SW480 (cell line): ENCODE measurements around the gene NSG2.

Source experiments
- DNase-seq: peaks from one replicate; pipeline ENCODE4 v3.0.0-alpha.2; 2016; ENCODE audit warnings: low spot score

NSG2 gene

DNA sequence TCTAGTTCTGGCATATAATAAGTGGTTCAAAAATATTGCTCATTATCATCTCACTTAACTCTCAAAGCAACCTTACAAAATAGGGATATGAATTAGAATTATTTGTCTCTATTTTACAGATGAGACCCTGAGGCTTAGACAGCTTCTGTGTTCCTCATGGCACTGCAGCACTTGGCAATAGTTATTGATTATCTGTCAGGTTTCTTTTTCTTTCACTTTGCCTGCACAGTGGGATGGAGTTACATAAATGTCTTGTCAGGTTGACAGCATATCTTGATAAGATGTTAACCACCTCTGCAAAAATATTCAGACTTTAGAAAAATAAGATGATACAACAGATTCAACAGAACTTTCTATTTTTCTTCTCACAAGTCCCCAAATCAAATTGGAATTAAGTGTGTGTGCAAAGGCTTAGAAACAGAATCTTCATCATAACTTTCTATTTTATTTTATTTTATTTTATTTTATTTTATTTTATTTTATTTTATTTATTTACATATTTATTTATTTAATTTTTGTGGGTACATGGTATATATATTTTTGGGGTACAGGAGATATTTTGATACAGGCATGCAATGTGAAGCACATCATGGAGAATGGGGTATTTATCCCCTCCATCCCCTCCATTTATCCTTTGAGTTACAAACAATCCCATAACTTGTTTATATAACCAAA is 17.7 kb downstream of the NSG2 start:
- DNase-seq, result no peak

DNA sequence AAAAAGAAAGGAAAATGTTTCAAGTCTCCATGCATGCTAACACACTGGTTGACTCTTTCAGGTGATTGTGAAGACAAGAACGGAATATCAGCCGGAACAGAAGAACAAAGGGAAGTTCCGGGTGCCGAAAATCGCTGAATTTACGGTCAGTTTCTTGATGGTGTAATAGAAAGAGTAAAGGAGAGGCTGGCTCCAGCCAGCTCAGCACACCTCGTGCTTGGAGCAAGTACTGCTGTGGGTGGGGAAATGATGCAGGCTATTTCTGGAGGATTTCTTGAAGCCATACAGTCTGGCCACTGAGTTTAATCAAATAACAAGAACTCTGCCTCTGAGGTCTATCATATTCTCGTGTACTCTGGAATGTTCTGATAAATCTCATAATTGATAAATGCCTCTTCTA is 18.7 kb downstream of the NSG2 start:
- DNase-seq, result no peak

DNA sequence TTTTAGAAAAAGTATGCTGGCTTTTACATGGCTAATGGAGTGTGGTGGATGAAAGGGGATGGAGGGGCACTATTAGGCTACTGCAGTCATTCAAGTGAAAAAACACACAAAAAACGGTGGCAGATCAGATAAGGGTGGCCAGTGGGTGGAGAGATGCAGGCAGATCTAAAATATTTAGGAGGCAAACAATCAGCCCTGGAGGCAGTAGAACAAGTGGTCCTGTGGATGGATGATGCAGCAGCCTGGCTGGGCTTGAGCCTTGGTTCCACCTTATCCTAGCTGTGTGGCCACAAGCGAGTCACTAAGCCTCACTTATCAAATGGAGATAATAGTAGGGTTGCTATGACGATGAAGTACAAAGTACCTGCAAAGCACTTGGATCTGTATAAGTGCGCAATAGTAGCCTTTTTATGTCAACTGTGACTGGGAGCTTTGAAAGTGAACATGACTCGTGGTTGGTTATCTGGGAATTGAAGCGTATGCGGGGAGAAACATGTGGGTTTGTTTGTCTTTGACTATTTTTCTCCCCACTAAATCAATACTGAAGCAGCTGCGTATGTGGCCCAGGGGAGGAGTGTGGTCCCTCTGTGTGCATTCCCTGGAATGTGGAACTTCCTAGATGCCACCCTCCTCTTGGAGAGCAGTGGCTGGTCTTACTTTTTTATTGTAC is 20.2 kb downstream of the NSG2 start:
- no peak for DNase-seq

DNA sequence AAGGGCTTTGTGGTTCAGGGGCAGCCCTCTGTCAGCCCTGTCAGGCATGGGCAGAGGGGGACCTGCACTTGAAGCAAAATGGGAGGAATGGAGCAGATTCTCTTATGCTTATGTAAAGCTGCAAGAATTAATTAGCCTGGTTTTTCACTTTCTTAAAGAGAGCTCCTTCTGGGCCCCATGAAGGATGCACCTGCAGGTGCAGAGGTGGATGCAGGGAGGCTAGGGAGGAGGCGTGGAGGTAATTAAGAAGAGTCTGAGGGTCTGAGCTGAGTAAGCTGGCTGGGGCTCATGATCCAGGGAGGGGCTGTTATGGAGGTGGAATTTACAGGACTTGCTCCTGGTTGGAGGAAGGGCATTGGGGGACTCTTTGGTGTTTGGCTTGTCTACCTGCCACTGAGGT is 22.0 kb downstream of the NSG2 start:
- DNase-seq, result no peak

DNA sequence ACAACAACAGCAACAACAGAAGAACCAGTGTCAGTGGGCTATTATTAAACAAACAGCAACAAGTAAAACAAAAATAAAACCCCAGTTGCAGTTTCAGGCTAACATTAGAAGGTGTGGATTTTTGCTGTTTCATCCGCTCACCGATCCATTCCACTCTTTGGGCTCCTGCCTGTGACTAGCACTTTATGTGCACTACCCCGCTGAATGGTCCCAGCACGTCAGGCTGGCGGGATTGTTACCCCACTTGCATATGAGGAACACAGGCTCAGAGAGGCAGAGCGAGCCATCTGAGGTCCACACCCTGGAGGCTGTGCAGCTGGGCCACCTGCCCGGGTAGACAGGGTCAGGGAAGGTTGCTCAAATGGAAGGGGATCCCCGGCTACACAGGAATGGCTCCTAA is 26.0 kb downstream of the NSG2 start:
- no peak for DNase-seq

DNA sequence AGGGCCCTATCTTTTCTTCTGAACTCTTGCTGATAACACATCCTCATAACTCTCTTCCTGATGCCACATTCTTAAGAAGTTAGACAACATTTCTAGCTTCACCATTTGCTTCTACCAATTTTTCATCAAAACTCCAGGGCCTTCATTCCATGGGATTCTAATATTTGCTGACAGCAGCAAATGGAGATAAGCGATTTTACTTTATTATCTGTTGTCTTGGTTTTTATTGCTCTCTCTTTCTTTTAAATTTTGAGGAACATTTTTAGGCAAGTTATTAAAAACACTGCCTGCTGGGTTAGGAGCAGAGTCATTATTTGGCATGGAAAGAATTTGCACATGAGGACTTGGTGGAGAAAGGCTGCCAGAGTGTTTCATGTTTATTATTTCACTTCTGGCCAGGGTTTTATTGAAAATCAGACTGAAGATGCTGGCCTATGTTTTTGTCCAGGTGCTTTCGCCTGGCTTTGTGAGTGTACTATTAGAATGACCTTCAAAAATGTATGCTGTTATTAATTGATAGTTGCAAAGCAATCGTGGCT is 27.7 kb downstream of the NSG2 start:
- no peak for DNase-seq

DNA sequence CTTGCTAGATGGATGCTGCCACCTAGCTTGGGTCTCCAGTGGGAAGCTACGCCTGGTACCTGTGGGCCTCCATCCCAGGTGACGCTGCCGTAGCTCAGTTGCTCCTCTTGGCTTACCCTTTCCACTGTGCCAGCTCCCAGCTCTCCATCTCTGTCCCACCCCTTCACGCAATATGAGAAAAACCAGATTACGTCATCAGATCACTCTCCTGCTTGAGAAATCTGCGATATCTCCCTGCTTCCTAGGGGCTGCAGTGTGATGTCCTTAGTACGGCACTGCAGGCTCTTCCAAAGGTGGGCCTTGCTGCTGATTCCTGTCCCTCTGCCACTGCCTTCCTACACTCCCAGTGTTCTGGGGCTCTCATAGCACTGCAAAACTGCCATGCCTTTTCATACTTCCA is 28.9 kb downstream of the NSG2 start:
- no peak for DNase-seq

DNA sequence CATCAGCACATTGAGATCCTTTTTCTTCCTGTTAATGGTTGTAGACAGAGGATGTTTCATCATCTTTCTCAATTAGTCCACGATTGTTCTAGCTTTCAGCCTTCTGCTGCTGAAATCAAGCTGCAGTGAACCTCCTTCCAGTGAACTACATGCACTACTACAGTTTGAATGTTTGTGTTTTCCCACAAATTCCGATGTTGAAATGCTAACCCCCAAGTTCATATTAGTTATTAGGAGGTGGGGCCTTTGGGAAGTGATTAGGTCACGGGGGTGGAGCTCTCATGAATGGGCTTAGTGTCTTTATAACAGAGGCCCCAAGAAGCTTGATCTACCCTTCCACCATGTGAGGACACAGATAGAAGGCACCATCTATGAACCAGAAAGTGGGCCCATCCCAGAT is 32.9 kb downstream of the NSG2 start:
- peak; percentile 55 for DNase-seq

DNA sequence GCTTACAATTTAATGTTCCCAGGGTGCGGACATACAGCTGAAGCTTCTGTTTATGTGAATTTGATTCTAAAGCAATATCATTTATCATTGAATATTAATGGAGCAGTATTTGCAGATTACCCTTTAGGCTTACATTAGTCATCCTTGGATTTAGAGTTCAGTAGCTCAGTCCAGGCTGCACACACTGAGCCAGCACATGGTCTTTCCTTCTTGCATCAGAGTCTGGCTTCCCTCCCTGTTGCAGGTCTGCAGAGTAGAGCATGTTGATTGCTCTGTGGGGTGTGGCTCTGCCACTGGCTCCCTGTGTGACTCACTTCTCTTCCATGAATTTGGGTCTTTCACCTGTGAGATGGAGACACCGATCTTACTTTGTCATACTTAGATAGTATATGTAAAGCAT is 36.8 kb downstream of the NSG2 start:
- peak; percentile 80 for DNase-seq

DNA sequence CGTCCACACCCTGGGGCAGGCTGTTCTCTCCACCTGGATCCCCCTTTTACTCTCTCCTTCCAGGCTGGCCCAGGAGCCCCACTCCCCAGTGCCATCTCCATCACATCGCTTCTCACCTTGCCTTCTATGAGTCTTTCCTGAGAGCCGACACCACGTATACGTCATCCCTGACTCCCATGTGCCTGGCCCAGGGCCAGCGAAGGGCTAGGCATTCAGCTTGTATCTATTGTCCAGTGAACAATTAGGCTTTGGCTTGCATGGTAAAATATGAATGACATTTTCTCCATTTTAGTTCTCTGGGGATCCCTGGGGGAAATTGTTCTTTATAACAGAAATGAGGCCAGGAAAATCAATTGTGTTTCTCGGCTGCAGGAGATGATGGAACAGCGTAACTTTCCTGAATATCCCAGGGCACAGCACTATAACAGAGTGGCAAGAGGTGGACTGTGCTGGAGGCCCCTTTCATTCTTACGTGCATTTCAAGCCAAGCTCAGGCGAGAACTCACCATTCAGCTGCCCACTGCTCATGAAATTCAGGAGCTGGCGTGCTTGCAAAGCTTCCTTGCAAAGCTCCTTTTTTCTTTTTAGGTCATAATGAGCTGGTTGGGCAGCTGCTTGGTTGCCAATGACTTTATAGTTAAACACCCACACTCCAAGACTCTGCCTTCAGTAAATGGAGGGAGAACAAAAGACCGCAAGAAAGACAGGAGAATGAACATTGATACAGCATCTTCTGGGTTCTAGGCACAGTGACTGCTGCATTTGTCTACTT is 37.7 kb downstream of the NSG2 start:
- DNase-seq, result no peak

DNA sequence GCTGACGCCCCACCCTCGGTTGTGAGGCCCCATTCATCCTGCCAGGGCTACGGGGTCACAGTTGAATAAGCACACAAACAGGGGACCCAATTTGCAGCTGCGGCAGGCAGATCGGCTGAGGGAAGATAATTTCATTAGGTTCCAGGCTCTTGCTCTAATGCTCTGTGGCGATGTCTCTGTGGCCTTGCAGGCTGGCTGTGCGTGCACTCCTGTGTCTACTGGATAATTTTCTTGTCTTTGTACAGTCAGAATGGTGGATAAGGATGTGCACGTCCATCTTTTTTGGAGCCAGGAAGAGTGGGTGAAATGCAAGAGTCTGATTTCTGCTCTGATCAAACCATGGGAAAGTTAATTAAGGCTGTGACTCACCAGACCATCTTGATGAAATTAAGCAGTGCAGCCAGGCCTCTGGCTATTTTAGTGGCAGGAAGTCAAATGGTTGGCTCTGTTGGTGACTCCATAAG is 39.2 kb downstream of the NSG2 start:
- DNase-seq, result no peak

DNA sequence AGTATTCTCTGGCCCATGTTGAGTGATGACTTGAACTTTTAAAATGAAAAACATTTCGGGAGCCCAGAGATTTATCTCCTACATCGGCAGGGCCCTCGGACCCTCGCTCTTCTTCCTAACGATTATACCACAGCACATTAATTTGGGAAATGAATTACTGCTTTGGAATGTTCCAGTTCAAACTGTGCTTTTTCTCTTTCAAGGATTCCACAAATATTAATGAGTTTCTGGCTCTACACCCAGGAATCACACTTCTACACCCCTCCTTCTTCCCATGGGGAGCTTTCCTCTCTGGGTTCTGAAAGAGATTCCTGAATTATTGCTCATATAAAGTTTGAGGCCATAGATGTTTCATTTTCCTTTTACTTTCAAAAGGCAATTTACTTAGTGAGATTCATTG is 41.2 kb downstream of the NSG2 start:
- DNase-seq, result no peak

DNA sequence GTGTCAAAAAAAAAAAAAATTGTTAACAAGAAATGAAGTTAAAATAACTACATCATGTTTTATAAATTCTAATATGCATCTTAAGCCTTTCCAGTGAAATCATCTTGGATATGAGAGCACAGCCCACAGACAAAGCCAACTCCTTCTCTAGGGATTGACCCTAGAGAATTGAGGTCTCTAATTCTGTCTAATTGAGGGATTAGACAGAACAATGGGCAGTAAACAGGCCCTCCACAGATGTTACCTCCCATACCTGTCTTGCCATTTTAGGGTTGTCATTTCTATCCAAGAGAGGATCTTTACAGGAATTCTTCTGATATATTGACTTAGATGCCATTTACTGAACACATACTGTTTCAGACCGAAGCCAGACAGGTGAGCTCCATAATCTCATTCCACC is 42.3 kb downstream of the NSG2 start:
- DNase-seq, result no peak

DNA sequence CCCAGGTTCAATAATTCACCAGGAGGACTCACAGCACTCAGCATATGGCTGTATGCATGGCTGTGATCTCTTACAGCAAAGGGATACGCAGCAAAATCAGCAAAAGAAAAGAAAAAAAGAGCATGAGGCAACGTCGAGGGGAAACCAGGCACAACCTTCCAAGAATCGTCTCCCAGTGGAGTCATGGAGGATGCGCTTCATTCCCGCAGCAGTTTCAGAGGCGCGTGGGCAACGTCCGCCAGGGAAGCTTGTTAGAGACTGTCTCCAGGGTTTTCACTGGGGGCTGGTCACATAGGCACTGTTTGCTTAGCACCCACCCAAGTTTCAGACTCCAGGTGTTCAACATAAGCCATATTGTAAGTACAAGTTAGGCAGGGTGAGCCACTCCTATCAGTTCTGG is 44.6 kb downstream of the NSG2 start:
- DNase-seq, result no peak

DNA sequence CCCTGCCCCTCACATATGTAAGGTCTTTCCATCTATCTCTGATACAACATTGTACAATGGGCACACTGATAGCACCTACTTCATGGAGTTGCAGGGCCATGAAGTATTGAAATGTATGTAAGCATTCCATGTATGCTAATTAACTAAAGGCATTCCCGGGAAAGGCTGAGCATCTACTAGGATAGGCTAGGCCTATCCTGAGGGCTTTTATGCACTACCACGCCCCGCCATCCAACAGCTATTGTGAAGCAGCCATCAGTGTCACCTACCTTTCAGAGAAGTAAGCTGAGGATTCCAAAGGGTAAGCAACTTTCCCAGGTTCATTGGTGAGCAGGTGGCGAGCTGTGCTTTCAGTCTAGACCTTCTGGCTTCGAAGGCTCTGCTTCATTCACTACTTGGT is 47.6 kb downstream of the NSG2 start:
- no peak for DNase-seq

DNA sequence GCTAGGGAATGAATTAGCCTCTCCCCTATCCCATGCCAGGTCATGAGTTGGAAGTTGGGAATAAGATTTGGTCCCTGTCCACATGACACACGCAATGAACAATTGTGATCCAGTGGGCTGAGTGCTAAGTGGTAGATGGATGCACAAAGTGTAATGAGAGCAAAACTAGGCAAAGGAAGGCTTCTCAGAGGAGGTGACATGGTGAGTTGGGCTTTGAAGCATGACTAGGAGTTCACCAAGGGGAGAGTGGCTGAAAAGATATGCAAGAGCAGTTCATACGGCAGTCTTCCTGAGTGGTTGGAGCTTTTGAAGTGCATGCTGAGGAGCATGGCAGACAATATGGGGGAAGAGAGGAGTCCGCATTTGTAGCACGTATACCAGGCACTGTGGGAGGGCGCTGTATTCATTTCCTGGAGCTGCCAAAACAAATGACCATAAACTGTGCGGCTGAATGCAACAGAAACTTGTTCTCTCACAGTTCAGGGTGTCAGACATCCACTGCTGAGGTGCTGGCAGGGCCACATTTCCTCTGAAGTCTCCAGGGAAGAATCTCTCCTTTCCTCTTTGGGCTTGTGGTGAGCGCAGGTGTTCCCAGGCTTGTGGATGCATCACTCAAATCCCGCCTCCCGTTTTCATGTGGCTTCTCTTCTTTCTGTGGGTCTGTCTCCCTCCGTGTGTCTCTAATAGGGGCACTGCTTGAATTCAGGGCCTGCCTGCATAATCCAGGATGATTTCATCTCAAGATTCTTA is 49.5 kb downstream of the NSG2 start:
- peak; percentile 12 for DNase-seq

DNA sequence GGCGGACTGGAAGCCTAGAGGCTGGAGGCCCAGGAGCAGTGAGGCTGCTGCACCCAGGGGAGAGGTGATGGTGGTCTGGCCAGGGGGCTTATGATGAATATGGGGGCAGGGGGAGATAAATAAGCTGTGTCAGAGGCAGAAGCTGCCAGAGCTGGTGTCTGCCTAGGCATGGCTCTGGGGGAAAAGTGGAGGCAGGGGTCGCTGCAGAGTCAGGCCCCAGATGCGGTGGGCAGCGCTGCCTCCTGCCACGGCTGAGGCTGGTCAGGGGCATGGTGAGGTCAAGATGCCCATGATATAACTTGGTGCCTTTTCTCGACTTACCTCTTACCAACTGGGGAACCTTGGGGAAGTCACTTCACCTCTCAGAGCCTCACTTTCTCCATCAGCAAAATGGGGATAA is 51.1 kb downstream of the NSG2 start:
- no peak for DNase-seq

DNA sequence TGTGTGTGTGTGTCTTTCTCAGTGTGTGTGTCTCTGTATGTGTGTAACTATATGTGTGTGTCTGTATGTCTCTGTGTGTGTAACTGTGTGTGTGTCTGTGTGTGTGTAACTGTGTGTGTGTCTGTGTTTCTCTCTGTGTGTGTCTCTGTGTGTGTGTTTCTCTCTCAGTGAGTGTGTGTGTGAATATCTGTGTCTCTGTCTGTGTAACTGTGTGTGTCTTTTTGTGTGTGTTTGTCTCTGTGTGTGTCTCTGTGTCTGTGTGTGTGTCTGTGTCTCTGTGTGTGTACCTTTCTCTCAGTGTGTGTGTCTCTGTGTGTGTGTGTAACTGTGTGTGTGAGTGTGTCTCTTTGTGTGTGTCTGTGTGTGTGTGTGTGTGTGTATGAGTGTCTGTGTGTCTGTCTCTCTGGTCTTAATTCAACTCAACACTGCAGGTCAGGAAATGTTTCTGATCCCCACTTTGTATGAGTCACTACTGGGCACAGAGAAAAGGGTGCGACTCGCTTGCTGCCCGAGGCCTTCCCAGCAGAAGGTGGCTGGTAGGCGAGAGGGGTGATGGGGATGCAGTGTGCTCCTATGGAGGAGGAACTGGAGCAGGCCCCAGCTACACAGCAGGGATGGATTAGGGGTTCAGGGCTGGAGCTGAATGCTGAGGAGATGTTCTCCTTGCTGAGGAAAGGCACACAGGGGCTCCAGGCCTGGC is 52.1 kb downstream of the NSG2 start:
- peak; percentile 38 for DNase-seq

DNA sequence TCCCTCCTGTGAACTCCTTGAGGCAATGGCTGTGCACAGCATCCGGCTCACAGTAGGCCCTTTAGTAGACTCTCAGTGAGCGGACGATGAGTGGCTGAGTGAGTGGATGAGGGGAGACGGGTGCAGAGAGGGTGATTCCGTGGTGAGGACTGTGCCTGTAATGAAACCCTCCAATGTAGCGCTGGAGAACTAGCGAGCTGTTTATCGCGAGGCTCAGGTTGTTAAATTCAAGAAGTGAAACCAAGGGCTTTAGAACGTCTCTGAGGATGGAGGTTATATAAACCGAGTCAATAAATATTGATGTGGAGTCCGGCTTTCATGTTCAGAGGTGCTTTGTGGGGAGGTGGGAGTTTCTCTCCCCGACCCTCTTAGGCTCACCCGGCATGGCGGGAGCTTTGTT is 53.2 kb downstream of the NSG2 start:
- no peak for DNase-seq

DNA sequence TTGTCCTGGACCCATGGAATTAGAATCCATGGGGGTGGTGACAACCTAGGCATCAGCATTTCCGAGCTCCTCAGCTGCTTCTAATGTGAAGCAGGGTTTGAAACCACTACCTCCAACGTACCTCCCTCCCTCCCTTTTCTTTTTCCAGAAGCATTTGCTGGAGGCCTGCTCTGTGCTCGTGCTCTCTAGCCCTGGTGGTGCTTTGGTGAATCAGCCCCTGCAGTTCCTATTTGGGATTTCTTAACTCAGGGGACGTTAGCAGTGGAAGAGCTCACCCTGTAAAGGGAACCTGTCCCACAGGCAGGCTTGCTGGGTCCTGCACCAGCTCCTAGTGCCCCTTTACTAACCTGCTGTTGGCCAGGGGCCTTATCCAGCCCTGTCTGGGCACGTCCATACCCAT is 55.0 kb downstream of the NSG2 start:
- no peak for DNase-seq

DNA sequence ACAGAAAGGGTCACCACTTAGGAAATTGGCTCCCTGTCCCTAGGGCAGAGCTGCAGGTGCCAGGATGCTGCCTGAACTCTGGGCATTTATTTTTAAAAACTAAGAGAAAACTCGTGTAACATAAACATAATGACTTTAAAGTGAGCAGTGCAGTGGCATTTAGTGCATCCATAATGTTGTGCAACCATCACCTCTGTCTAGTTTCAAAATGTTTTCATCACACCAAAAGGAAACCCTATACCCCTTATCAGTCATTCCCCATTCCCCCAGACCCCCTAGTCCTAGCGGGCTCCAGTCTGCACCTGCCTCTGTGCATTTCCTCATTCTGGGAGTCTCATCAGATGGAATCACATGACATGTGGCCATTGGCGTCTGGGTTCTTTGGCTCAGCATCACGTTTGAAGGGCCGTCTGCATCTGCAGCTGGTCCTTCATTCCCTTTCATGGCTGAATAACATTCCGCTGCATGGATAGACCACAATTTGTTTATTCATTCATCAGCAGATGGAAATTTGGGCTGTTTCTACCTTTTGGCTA is 55.8 kb downstream of the NSG2 start:
- DNase-seq, result no peak
